Posterior vena cava (tissue), 2 donors: ENCODE measurements around the gene PHYHD1. TPM values are rescaled to one million over a fixed set of nuclear protein-coding genes. Genes with fewer than 3 reads are reported as not detected.
"Not testable (repeated sequence)": the region's sequence is repeated elsewhere in the genome, so short reads cannot be mapped to it uniquely, and the experiment has no call there.

Source experiments
- DNase-seq: peaks from one replicate; pipeline ENCODE4 v3.0.0-alpha.2; 2020; ENCODE audit warnings: low spot score
- intact Hi-C, 2 donors: fragments of 100-400 bp; cut with DNase I; formaldehyde crosslinking; loops; one replicate each; pipeline versions ENCODE4 v1.14.1 to v1.14.2; 2022 to 2023
- total RNA-seq, 2 donors: library from RNA; stranded (reverse); fragmentation: NEBNext Ultra II Directional; extraction: Animal tissue kit (Norgen Biotek cat#: 25700); gene quantifications; one replicate each; pipeline ENCODE4 v1.2.1, GENCODE V29; 2021
- donor health status: DM: yes; HTN: yes; CAD: no.
- donor health status: DM: yes; HTN: yes; CAD: no.

PHYHD1 gene
- total RNA-seq, 2 donors from 2014 or later: 11.4 to 24.8 TPM

DNA sequence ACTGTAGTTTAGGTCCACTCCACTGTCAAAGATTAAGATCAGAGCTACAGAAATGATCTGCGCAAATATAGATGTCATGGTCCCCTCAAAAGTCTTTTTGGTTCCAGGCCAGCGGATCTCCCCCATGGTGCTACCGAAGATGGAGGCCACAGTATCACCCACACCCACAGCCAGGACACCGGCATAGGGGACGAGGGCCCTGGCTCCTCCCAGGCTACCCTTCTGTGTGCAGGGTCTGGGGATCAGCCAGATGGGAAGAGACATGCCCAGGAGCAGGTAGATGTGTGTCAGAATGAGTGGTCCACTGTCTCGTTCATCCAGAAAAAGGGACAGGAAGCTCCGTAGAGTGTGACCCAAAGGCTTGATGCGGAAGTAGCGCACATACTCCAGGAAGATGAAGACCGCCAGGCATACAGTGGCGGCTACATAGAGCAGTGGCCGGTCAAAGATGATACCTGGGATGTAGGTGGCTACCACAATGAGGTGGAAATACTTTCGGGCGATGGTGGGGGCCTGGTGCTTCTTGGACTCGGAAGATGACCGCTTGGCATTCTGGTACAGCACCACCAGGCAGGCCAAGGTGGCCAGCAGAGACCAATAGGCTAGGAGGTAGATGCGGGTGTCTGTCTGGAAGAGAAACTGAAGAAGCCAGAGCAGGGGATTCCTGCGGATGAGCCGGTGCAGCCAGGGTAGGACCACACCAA lies 25.2 kb downstream of the PHYHD1 start:
- DNase-seq: peak; percentile 71

GRCh38 chr9:128946571-128947276 lies 25.9 kb downstream of the PHYHD1 start:
- intact Hi-C loops: no loop called here
- DNase-seq: no peak

More for the DNA sequence above, 25.2 kb downstream of the PHYHD1 start:
- intact Hi-C loops: no loop called here

DNA sequence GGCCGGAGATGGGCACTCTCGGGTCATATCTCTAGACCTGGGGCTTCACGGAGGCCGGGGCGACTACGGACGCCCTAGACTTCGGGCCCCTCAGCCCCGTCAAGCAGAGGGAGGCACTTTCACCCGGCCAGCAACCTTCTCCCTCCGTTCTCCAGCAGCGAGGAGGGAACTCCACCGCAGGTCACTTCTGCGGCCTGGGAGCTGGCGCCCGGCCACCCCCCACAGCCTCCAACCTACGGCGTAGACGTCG lies 26.4 kb downstream of the PHYHD1 start:
- intact Hi-C loops: no loop called here
- no peak for DNase-seq

DNA sequence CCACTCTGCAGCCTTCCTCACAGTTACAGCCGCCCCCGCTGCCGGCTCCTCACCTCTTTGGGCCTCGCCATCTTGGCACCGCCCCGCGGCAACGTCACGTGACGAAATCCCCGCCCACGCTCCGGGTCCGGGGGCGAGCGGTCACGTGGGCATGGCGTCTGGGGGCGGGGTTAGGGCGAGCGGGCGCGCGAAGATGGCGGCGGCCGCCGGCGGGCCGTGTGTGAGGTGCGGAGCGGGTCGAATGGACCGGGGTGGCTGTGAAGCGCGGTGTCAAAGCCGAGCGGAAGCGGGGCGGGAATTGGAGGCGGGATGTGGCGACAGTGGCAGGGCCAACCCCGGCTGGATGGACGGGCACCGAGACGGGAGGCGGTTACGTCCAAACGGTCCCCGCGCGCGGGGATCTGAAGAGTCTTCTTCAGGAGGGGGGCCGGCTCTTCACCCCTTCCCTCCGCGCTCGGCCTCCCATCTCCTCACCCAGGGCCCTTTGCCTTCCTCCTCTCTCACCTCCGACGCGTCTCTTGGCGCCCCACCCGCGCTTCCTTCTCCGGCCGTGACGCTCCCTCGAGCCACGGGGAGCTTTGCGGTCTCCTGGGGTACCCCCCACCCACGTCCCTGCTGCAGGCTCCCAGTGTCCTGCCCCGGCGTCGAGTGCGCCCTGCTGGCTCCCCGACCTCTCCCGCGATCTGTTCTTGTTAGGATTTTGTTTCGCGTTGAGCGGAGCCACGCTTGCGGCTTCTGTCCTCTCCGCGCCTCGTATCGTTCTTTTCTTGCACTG lies 26.9 kb downstream of the PHYHD1 start, which contains the start of the genes DOLK and NUP188:
Gene DOLK, minus strand, starts transcription at position 77 of the 775 bp plus-strand sequence. CDS start 300 bp downstream, outside the sequence.
Gene NUP188, plus strand, starts transcription at position 173 of the 775 bp plus-strand sequence. Its CDS starts 21 bp downstream, at position 194.
- peak; percentile 99 for DNase-seq
- intact Hi-C loops: no loop called here

DNA sequence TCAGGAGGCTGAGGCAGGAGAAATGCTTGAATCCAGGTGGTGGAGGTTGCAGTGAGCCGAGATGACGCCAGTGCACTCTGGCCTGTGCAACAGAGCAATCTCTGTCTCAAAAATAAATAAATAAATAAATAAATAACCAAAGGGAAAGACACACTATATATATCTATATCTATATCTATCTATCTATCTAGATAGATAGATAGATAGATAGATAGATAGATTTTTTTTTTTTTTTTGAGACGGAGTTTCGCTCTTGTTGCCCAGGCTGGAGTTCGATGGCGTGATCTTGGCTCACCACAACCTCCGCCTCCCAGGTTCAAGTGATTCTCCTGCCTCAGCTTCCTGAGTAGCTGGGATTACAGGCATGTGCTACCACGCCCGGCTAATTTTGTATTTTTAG lies 40.6 kb downstream of the PHYHD1 start:
- DNase-seq, intact Hi-C loops: not testable (repeated sequence)

DNA sequence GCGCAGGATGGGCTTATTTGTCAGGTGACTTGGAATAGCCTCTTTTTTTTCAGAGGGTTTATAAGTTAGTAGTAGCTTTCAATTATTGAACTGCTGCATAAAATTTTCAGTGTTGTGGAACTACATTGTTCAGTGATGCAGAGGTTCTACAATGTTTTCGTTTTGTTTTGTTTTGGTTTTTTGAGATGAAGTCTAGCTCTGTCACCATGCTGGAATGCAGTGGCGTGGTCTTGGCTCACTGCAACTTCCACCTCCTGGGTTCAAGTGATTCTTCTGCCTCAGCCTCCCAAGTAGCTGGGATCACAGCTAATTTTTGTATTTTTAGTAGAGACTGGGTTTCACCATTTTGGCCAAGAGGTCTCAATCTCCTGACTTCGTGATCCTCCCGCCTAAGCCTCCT lies 48.7 kb downstream of the PHYHD1 start:
- intact Hi-C loops: no loop called here
- no peak for DNase-seq

DNA sequence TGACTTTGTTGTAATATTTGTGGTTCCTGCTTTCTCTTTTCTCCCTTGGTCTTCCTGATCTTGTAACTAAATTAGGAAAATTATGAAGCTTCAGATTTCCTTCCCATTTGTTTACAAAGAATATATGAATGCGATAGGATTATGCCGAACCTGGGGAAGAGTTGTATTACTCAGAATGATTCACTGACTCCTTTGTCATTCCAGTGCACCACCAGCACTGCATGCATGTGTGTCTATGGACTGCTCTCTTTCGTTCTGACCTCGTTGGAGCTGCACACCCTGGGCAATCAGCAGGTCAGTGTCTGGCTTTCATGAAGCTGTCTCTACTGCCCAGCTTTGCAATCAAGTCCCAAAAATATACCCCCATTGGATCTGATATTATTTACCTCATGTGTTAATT lies 52.2 kb downstream of the PHYHD1 start:
- intact Hi-C loops: no loop called here
- DNase-seq: no peak

- intact Hi-C loops: no loop called here
- DNase-seq: no peak
Observed at GRCh38 chr9:128979111-128979510, 58.3 kb downstream of the PHYHD1 start.

DNA sequence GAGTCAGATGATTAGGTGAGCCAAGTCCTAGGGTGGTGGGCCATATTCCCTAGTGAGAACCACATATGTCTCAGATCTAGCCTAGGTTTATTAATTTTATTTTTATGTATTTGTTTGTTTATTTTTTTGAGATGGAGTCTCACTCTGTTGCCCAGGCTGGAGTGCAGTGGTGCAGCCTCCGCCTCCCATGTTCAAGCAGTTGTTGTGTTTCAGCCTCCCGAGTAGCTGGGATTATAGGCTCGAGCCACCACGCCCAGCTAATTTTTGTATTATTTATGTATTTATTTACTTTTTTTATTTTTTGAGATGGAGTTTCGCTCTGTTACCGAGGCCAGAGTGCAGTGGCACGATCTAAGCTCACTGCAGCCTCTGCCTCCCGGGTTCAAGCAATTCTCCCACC lies 62.8 kb downstream of the PHYHD1 start:
- no peak for DNase-seq
- intact Hi-C loops: no loop called here

GRCh38 chr9:128986671-128987070 lies 65.9 kb downstream of the PHYHD1 start:
- DNase-seq: no peak
- intact Hi-C loops: no loop called here

DNA sequence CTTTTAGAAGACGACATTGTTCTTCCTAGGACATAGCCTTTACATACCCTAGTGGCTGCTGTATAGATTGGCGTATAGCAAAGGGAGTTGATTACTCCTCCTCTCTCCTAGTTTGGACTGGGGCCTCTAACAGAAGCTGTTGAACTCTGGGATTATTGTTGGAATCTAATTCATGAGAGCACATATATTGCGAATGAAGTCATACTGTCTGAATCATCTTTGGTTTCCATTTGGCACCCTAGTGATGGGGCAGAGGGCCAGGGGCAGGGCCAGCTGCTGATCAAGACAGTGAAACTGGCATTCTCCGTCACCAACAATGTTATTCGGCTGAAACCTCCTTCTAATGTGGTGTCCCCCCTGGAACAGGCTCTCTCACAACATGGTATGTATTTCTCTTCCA lies 67.0 kb downstream of the PHYHD1 start:
- peak; percentile 84 for DNase-seq
- intact Hi-C loops: no loop called here

Other genes starting within 250 kb of the PHYHD1 start
- gene SET, start 231.8 kb upstream of the PHYHD1 start, total RNA-seq: 100 to 1,000 TPM; 189 to 240 TPM
- gene PKN3, start 218.5 kb upstream of the PHYHD1 start, total RNA-seq: 10 to 100 TPM in 1 of 2 donors, 1 to 10 TPM in 1; 8.8 to 11.4 TPM
- gene ZDHHC12, start 196.9 kb upstream of the PHYHD1 start, total RNA-seq: 1 to 10 TPM; 8.3 to 8.6 TPM
- 10 to 100 TPM; 28.1 to 28.9 TPM for gene ZER1, start 149.1 kb upstream of the PHYHD1 start, total RNA-seq
- 10 to 100 TPM; 19.2 to 21.3 TPM for gene TBC1D13, start 133.7 kb upstream of the PHYHD1 start, total RNA-seq
- 10 to 100 TPM; 15.8 to 16.6 TPM for gene ENDOG, start 102.5 kb upstream of the PHYHD1 start, total RNA-seq
- 10 to 100 TPM; 23.3 to 24.8 TPM for gene SPOUT1, start 91.2 kb upstream of the PHYHD1 start, total RNA-seq
- 1 to 10 TPM; 5.1 to 5.5 TPM for gene KYAT1, start 39.0 kb upstream of the PHYHD1 start, total RNA-seq
- gene LRRC8A, start 38.8 kb upstream of the PHYHD1 start, total RNA-seq: 10 to 100 TPM; 49.1 to 58.3 TPM
- 1 to 10 TPM; 9.0 to 10.0 TPM for gene DOLK, start 26.6 kb downstream of the PHYHD1 start, total RNA-seq
- 10 to 100 TPM; 33.2 to 34.1 TPM for gene NUP188, start 26.7 kb downstream of the PHYHD1 start, total RNA-seq
- gene SH3GLB2, start 107.3 kb downstream of the PHYHD1 start, total RNA-seq: 10 to 100 TPM; 64.3 to 68.7 TPM
- 10 to 100 TPM; 14.8 to 21.1 TPM for gene MIGA2, start 115.6 kb downstream of the PHYHD1 start, total RNA-seq
- gene DOLPP1, start 160.1 kb downstream of the PHYHD1 start, total RNA-seq: 1 to 10 TPM; 4.4 to 5.7 TPM
- gene CRAT, start 189.8 kb downstream of the PHYHD1 start, total RNA-seq: 10 to 100 TPM; 53.8 to 59.5 TPM
- gene PTPA, start 190.4 kb downstream of the PHYHD1 start, total RNA-seq: 100 to 1,000 TPM in 1 of 2 donors, 10 to 100 TPM in 1; 82.4 to 100 TPM